Peyer's patch (tissue), 4 donors: ENCODE results near the gene P2RY13.

Experiments used
- POLR2A ChIP-seq, 2 donors: fragments of 450-650 bp; IDR thresholded peaks; one replicate each; pipeline ENCODE4 v1.5.1; 2017; ENCODE audit warnings: antibody characterized with exemption in 2 of 2, mild to moderate bottlenecking in 2 of 2, moderate library complexity in 2 of 2
- TF ChIP-seq, protein P1 (sequence below), 6 experiments: fragments of 450-650 bp in 4 of 6; fragments of 200-600 bp in 2 of 6; sonication (generic) in 1 of 6; IDR thresholded peaks; one replicate each; pipeline ENCODE4 v1.5.1; 2017 to 2019; ENCODE audit warnings: antibody characterized with exemption in 6 of 6, mild to moderate bottlenecking in 3 of 6, moderate library complexity in 1 of 6

DNA sequence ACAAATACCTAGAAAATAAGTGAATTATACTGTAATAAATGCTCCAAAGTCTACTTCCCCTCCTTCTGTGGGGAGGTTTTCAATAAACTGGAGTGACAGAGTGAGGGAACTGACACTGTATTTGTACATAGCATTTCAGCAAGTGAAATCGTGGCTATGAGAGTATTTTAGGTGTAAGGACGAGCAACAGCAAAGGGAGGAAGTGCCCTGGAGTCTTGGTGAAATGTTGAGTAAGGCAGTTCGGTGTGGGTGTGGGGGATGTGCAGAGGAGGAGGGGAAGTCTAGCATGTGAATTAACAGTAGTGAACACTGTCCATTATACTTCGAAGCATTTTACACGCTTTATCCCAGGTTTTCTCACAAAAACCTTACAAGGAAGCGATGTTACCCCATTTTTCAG, 18.1 kb upstream of the P2RY13 start:
- TF ChIP-seq, protein P1, sequence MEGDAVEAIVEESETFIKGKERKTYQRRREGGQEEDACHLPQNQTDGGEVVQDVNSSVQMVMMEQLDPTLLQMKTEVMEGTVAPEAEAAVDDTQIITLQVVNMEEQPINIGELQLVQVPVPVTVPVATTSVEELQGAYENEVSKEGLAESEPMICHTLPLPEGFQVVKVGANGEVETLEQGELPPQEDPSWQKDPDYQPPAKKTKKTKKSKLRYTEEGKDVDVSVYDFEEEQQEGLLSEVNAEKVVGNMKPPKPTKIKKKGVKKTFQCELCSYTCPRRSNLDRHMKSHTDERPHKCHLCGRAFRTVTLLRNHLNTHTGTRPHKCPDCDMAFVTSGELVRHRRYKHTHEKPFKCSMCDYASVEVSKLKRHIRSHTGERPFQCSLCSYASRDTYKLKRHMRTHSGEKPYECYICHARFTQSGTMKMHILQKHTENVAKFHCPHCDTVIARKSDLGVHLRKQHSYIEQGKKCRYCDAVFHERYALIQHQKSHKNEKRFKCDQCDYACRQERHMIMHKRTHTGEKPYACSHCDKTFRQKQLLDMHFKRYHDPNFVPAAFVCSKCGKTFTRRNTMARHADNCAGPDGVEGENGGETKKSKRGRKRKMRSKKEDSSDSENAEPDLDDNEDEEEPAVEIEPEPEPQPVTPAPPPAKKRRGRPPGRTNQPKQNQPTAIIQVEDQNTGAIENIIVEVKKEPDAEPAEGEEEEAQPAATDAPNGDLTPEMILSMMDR (IDR thresholded peaks at IDR 0.05): no peak
- TF ChIP-seq POLR2A (IDR thresholded peaks at IDR 0.05): no peak
